Activated naive CD4-positive, alpha-beta T cell treated with Interleukin-2 at 50 U/mL for 16 hours (primary cell): ENCODE measurements around the gene TLCD1.

ENCODE experiments used
- DNase-seq: peaks from one replicate; pipeline ENCODE4 v3.0.0-alpha.2; 2020

Gene TLCD1

GRCh38 chr17:28726226-28726626, at the start of gene TLCD1:
Gene TLCD1, minus strand, starts transcription at chr17:28726233. Its CDS starts 136 bp downstream, at chr17:28726097.
- DNase-seq = peak; percentile 83

- no peak for DNase-seq
These were observed 48.2 kb upstream of the TLCD1 start for GRCh38 chr17:28774206-28774605.

- DNase-seq = no peak
These were observed 47.7 kb upstream of the TLCD1 start for GRCh38 chr17:28773736-28774135.

- no peak for DNase-seq
These were observed 39.0 kb upstream of the TLCD1 start for GRCh38 chr17:28765038-28765437.

GRCh38 chr17:28763804-28764266, 37.8 kb upstream of the TLCD1 start:
- peak; percentile 79 for DNase-seq

GRCh38 chr17:28763137-28763799, 37.2 kb upstream of the TLCD1 start:
- no peak for DNase-seq

- DNase-seq = no peak
These were observed 34.8 kb upstream of the TLCD1 start for GRCh38 chr17:28760601-28761562.

- no peak for DNase-seq
These were observed 33.3 kb upstream of the TLCD1 start for GRCh38 chr17:28759256-28759865.

GRCh38 chr17:28758411-28759121, 32.5 kb upstream of the TLCD1 start:
- DNase-seq = no peak

- DNase-seq = no peak
These were observed 30.2 kb upstream of the TLCD1 start for GRCh38 chr17:28756049-28756804.

GRCh38 chr17:28755486-28755885, 29.5 kb upstream of the TLCD1 start:
- no peak for DNase-seq

GRCh38 chr17:28751600-28752366, 25.8 kb upstream of the TLCD1 start:
- DNase-seq = no peak

GRCh38 chr17:28750178-28751047, 24.4 kb upstream of the TLCD1 start:
- peak; percentile 89 for DNase-seq

GRCh38 chr17:28749516-28750177, 23.6 kb upstream of the TLCD1 start:
- no peak for DNase-seq

- no peak for DNase-seq
These were observed 23.0 kb upstream of the TLCD1 start for GRCh38 chr17:28748852-28749515.

GRCh38 chr17:28747801-28748750, 22.0 kb upstream of the TLCD1 start:
- DNase-seq = no peak

- DNase-seq = no peak
These were observed 21.1 kb upstream of the TLCD1 start for GRCh38 chr17:28747051-28747691.
